Measurements from ENCODE around the gene SIGLEC15. TPM values are rescaled to one million over a fixed set of nuclear protein-coding genes. Genes with fewer than 3 reads are reported as not detected.
"Not testable (repeated sequence)": the region's sequence is repeated elsewhere in the genome, so short reads cannot be mapped to it uniquely, and the experiment has no call there.

The SIGLEC15 gene
- total RNA-seq, 8 experiments from 2014 or later: 0.15 to 0.57 (median 0.23) TPM

DNA sequence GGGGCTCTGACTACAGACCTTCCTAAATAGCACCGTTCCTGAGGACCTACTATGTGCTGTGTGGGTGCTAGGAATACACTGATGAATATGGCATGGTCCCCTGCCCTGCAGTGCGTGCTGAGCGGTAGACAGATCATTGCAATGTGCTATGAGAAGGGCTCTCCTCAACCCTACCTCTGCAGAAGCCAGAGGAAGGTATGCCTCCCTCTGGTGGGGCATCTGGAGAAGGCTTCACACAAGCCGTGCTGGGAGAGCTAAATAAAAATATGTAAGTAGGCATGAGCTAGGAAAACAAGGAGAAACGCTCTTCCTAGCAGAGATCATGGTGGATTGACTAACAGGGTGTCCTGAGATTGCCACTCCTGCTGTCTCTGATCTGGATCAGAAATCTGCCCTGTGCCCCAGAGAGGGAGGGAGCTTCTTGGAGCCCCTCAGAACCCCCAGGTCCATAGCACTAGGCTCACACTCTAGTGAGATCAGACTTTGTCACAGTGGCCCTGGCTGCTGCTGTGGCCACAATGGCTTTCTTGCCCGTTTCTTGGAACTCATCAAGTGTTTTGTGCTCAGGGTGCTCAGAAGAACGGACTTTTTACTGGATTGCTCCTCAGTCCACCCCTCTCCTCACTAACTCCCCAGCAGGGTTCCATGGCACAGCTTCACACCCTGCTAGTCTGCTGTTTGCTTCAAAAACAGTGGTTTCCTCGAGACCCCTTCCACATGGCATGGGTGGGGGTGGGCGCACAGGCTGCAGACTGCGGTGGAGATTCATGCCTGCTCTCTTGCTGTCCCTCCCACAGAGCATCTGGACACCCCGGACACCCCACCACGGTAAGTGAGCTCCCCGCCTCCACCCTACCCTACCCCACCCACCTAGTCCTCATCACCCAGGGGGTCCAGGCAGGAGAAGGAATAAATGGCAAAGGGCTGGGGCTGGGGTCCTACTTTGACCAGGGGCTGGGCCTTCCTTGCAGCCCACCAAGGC lies 14.2 kb downstream of the SIGLEC15 start:
- in situ Hi-C loops (cut with MboI; ENCODE audit: low pct_unique_long_range_greater_than_20kb in 2 of 9, low sequenced_read_pairs in 9 of 9, unreplicated experiment in 9 of 9): no loop called here
- Histone ChIP-seq H3K4me1 (replicated peaks in 1 of 2) (peaks cover 0 to 5% of the 10 kb centered on the region in 2 donors), H3K27ac (no peak overlapping the region), H3K4me3 (no peak overlapping the region)
- 17 to 70% (median 39%) methylated on average over 2 to 9 of the region's 13 CpGs; no CpG with 5 or more reads in 4 of the 10 experiments for WGBS, 10 experiments
- peak in 5 of 8 experiments; percentile 11 to 82 (median 52) for ATAC-seq (replicated peaks in 6 of 8)

DNA sequence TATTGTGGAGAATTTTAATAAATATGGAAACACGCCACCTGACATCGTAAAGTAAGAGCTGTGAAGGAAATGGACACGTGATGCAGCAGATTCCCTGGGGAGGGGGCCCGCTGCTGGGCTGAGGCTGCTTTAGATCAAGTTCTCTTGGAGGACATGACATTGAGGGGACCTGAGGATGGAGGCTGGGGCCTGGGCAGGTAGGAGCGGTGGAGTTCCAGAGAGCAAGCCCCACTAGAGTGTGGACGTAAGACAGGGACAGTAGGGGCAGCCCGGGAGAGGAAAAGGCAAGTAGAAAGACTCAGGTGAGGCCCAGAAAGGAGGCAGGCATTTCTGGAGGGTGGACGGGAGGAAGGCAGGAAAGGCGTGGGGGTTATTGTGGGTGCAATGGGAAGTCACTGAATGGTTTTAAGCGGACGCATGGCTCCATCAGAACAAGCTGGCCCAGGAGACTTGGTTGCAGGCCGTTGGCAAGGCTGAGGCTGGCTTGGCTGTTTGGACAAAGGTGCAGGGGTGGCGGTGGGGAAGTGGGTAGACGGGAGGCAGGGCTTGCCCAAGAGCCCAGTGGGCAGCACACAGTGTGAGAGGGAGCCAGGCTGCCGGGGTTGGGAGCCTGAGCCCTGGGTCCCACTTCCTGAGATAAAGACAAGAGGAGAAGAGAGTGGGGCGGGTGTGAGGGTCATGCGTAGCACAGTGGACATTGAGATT lies 15.7 kb downstream of the SIGLEC15 start:
- Histone ChIP-seq H3K4me3 (no peak overlapping the region), H3K4me1 (replicated peaks in 1 of 2) (peaks cover 0 to 5% of the 10 kb centered on the region in 2 donors), H3K27ac (no peak overlapping the region)
- 40 to 100% (median 77%) methylated on average over 1 to 17 of the region's 17 CpGs; no CpG with 5 or more reads in 1 of the 10 experiments for WGBS, 10 experiments
- in situ Hi-C loops (cut with MboI; ENCODE audit: low pct_unique_long_range_greater_than_20kb in 2 of 9, low sequenced_read_pairs in 9 of 9, unreplicated experiment in 9 of 9): no loop called here
- no peak for ATAC-seq (replicated peaks in 6 of 8)

DNA sequence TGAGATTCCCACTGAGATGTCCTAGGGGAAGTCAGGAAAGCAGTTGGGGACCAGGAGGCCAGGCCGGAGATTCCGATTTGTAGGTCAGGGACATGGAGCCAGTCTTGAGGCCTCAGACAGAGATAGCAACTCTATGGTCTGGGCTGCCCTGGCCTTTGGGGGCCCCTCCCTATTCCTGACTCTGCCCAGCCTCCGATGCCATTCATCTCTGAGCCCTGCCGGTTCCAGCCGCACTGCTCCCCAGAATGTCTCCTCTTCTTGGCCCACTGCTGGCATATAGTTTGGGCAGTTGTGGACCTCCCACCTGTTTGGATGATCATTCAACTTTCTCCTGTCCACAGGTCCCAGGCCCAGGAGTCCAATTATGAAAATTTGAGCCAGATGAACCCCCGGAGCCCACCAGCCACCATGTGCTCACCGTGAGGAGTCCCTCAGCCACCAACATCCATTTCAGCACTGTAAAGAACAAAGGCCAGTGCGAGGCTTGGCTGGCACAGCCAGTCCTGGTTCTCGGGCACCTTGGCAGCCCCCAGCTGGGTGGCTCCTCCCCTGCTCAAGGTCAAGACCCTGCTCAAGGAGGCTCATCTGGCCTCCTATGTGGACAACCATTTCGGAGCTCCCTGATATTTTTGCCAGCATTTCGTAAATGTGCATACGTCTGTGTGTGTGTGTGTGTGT lies 16.4 kb downstream of the SIGLEC15 start:
- H3K4me1 ChIP-seq (replicated peaks in 1 of 2): peaks cover 0 to 5% of the 10 kb centered on the region in 2 donors
- WGBS, 10 experiments: 50 to 100% (median 91%) methylated on average over 2 to 7 of the region's 12 CpGs; no CpG with 5 or more reads in 1 of the 10 experiments
- in situ Hi-C loops (cut with MboI; ENCODE audit: low pct_unique_long_range_greater_than_20kb in 2 of 9, low sequenced_read_pairs in 9 of 9, unreplicated experiment in 9 of 9): no loop called here
- H3K4me3 ChIP-seq: no peak overlapping the region
- no peak overlapping the region for H3K27ac ChIP-seq
- ATAC-seq (replicated peaks in 6 of 8): no peak

DNA sequence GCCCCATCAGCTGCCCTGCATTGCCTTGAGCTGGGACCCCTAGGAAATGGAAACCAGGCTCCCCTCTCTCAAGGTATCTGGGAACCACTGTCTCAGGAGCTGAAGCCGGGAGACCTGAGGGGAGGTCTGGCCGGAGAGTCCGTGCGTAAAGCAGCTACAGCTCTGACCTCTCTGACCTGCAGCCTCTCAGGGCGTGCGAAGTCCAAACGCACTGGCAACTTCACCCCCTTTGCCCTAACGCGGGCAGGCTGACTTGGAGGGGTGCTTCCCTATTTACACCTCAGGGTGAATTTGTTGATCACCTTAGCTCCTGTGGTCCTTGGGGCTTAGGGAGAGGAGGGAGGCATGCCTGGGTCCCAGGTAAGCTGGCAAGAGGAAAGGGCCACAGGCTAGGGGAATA lies 17.5 kb downstream of the SIGLEC15 start:
- Histone ChIP-seq H3K4me3 (no peak overlapping the region), H3K27ac (no peak overlapping the region), H3K4me1 (replicated peaks in 1 of 2) (peaks cover 0 to 5% of the 10 kb centered on the region in 2 donors)
- ATAC-seq (replicated peaks in 6 of 8): no peak
- in situ Hi-C loops (cut with MboI; ENCODE audit: low pct_unique_long_range_greater_than_20kb in 2 of 9, low sequenced_read_pairs in 9 of 9, unreplicated experiment in 9 of 9): no loop called here
- WGBS, 10 experiments: 80 to 100% (median 93%) methylated on average over 2 to 3 of the region's 9 CpGs; no CpG with 5 or more reads in 6 of the 10 experiments

DNA sequence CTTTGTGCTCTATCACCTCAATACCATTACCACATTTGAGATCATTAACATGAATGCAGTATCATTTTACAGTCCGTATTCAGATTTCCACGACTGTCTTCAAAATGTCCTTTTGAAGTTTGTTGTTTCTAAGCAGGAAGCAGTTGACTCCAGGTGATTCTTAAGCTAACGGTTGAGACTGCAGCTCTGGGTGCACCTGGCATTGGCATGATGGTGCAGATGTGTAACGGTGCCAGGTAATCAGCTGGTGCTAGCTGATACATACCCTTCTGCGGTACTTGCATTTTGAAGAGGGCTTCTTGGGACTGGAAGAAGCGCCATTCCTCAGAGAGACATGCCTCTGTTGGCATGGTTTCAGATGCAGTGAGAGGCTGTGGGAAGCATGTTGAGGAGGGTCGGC lies 19.5 kb downstream of the SIGLEC15 start:
- in situ Hi-C loops (cut with MboI; ENCODE audit: low pct_unique_long_range_greater_than_20kb in 2 of 9, low sequenced_read_pairs in 9 of 9, unreplicated experiment in 9 of 9): no loop called here

DNA sequence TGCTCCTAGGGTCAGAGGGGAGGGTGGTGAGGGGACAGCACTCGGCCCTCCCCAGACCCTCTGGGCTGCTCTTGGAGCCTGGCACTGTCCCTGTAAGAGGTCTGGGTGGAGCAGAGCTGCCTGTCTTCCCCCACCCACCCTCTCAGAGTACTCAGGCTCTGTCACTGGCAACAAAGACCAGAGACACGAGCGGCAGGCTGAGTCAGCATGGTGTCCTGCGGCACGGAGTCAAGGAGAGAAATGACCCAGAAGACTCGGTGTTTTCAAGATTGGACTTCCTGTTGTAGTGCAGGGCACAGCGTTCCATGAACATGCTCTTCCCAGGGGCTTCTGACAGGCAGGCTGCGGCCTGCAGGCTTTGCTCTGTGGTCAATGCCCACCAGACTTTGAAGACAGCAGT lies 19.9 kb downstream of the SIGLEC15 start:
- no peak overlapping the region for H3K4me3 ChIP-seq
- ATAC-seq (replicated peaks in 6 of 8): peak in 3 of 8 experiments; percentile 16 to 34 (median 32)
- in situ Hi-C loops (cut with MboI; ENCODE audit: low pct_unique_long_range_greater_than_20kb in 2 of 9, low sequenced_read_pairs in 9 of 9, unreplicated experiment in 9 of 9): no loop called here
- WGBS, 10 experiments: 72 to 100% (median 80%) methylated on average over 1 to 4 of the region's 8 CpGs; no CpG with 5 or more reads in 6 of the 10 experiments
- H3K4me1 ChIP-seq (replicated peaks in 1 of 2): no peaks in the 10 kb centered on the region
- no peak overlapping the region for H3K27ac ChIP-seq

More for the DNA sequence above, 19.5 kb downstream of the SIGLEC15 start:
- H3K4me3 ChIP-seq: no peak overlapping the region
- H3K27ac ChIP-seq: no peak overlapping the region
- H3K4me1 ChIP-seq (replicated peaks in 1 of 2): no peaks in the 10 kb centered on the region
- 16 to 100% (median 91%) methylated on average over 1 to 7 of the region's 7 CpGs; no CpG with 5 or more reads in 2 of the 10 experiments for WGBS, 10 experiments
- ATAC-seq (replicated peaks in 6 of 8): no peak

DNA sequence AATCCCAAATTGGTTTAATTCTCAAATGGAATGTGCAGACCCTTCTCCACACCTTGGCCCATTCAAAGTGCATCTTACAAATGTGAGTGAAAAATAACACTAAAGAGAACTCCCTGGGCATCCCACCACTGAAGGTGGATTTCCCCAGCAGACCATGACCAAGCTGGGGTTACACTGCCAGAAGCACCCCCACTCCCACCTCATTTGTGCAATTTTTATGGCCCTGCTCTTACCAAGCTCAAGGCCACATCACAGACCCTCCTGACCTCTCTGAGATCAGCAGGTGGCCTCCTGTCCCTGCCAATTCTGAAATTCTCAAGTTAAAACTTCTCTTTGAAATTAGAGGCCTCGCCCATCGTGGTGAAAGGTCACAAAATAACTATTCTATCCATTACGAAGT lies 21.6 kb downstream of the SIGLEC15 start:
- Histone ChIP-seq H3K4me1 (replicated peaks in 1 of 2) (no peaks in the 10 kb centered on the region), H3K4me3 (no peak overlapping the region), H3K27ac (no peak overlapping the region)
- no peak for ATAC-seq (replicated peaks in 6 of 8)
- 17 to 100% (median 78%) methylated on average over 1 to 3 of the region's 3 CpGs; no CpG with 5 or more reads in 2 of the 10 experiments for WGBS, 10 experiments
- in situ Hi-C loops (cut with MboI; ENCODE audit: low pct_unique_long_range_greater_than_20kb in 2 of 9, low sequenced_read_pairs in 9 of 9, unreplicated experiment in 9 of 9): no loop called here

DNA sequence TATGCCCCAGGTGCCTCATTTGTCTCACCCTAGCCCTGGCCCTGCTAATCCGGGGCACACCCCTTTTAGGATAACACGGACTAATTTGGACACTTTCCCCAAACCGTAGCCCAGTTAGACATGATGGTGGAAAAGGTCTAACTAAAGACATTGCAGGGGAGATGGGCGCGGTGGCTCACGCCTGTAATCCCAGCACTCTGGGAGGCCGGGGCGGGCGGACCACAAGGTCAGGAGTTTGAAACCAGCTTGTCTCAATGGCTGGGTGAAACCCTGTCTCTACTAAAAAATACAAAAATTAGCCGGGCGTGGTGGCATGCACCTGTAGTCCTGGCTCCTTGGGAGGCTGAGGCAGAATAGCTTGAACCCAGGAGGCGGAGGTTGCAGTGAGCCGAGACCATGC lies 23.2 kb downstream of the SIGLEC15 start:
- in situ Hi-C loops (cut with MboI; ENCODE audit: low pct_unique_long_range_greater_than_20kb in 2 of 9, low sequenced_read_pairs in 9 of 9, unreplicated experiment in 9 of 9); H3K4me1 ChIP-seq (replicated peaks in 1 of 2); H3K4me3 ChIP-seq; H3K27ac ChIP-seq; ATAC-seq (replicated peaks in 6 of 8): not testable (repeated sequence)
- WGBS, 10 experiments: 80 to 100% (median 95%) methylated on average over 1 to 8 of the region's 13 CpGs; no CpG with 5 or more reads in 2 of the 10 experiments

DNA sequence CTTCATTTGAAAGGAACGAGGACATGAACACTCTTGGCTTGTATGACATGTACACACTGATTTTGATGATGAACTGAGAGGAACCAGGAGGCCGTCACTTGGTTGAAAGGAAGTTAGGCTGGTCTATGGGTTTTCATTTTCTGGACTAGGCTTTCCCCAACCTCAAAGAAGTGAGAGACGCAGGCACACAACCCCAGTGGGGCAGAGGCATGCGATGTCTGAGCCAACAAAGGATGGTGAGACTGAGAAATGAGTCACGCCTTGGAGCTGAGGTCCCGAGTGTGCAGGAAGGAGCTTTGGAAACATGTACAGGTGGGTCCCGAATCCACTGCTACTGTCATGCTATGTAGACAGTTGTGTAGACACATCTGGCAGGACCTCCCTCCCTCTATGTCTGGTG lies 24.1 kb downstream of the SIGLEC15 start:
- H3K27ac ChIP-seq: no peak overlapping the region
- no peak overlapping the region for H3K4me3 ChIP-seq
- 83 to 100% (median 92%) methylated on average over 1 to 7 of the region's 7 CpGs; no CpG with 5 or more reads in 3 of the 10 experiments for WGBS, 10 experiments
- ATAC-seq (replicated peaks in 6 of 8): no peak
- in situ Hi-C loops (cut with MboI; ENCODE audit: low pct_unique_long_range_greater_than_20kb in 2 of 9, low sequenced_read_pairs in 9 of 9, unreplicated experiment in 9 of 9): no loop called here
- H3K4me1 ChIP-seq (replicated peaks in 1 of 2): no peaks in the 10 kb centered on the region

DNA sequence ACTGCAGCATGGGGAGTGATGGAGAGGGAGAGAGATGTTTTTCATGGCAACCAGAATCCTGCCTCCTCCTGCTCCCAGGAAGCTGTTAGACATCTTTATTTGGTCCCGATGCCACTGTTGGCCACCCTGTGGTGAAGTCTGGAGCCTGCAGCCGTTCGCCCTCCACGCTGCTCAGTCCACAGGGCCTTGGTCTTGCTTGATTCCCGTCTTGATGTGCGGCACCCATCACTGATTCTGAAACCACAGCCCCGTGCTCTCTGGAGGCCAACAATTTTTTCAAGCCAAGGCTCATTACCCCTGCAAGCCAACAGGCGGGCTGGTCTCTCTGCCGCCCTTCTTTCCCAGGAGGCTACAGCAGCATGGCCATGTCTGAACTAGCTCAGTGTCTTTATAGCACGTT lies 24.5 kb downstream of the SIGLEC15 start:
- 67 to 100% (median 92%) methylated on average over 1 to 8 of the region's 10 CpGs; no CpG with 5 or more reads in 2 of the 10 experiments for WGBS, 10 experiments
- Histone ChIP-seq H3K27ac (no peak overlapping the region), H3K4me1 (replicated peaks in 1 of 2) (no peaks in the 10 kb centered on the region), H3K4me3 (no peak overlapping the region)
- ATAC-seq (replicated peaks in 6 of 8): peak in 7 of 8 experiments; percentile 35 to 70 (median 49)
- in situ Hi-C loops (cut with MboI; ENCODE audit: low pct_unique_long_range_greater_than_20kb in 2 of 9, low sequenced_read_pairs in 9 of 9, unreplicated experiment in 9 of 9): loop anchor here in 1 of 9 experiments (25.0 kb wide), 1 partner anchor 138 kb away; the partner anchor contains the start of gene SLC14A1

DNA sequence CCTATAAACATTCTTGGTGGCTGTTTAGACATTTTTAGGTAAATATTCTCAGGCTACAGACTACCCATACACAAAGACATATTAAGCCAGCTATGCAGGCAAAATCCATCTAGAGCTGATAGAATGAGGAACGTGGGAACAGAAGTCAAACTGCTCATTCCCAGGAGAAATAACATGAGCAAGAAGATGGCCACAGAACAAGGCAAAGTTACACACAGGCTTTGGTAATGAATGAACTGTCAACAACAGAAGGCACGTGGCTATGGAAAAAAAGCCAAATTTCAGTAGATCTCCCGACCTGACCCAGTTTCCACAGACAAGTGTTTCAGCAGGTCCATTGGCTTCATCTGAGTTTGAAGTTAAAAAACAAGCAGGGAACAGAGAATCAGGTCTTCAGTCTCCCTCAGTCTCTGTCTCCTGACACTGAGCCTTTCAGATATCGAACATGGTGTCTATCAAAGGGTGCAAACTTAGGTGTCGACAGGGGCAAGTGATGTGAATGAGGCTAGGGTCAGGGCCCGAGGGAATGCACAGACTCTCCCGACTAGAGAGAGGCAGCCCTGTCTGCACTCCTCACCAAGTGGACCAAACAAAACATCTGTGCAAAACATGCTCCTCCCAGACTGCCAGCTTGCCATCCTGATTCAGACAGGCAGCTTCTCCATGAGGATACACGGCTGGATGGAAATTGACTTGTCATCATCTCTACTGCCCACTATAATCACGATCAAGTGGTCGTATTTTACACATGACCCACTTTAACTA lies 25.9 kb downstream of the SIGLEC15 start:
- 8 to 90% (median 81%) methylated on average over 2 to 7 of the region's 10 CpGs; no CpG with 5 or more reads in 1 of the 10 experiments for WGBS, 10 experiments
- no peak overlapping the region for H3K27ac ChIP-seq
- H3K4me1 ChIP-seq (replicated peaks in 1 of 2): no peaks in the 10 kb centered on the region
- H3K4me3 ChIP-seq: no peak overlapping the region
- ATAC-seq (replicated peaks in 6 of 8): no peak
- in situ Hi-C loops (cut with MboI; ENCODE audit: low pct_unique_long_range_greater_than_20kb in 2 of 9, low sequenced_read_pairs in 9 of 9, unreplicated experiment in 9 of 9): loop anchor here in 1 of 9 experiments (25.0 kb wide), 1 partner anchor 139 kb away; the partner anchor contains the start of gene SLC14A1

DNA sequence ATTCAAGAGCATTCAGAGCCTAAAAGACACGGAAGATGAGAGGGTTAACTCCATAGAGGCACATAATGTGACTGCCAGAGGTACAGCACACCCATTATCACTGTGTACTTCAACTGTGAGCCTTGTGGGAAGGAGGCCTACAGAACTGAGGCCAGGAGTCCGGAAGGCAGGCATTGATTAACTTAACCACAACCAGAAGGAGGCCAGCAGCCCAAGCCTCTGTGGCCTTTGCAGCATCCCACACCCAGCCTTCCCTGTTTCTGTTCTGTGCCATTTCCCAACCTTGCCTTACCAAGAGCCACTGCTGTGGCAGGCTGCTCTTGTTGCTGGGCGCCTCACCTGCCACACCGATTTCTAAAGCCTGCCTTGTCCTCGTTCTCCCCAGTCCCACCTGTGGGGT lies 27.2 kb downstream of the SIGLEC15 start:
- Histone ChIP-seq H3K4me1 (replicated peaks in 1 of 2) (no peaks in the 10 kb centered on the region), H3K27ac (no peak overlapping the region), H3K4me3 (no peak overlapping the region)
- WGBS, 10 experiments: 20 to 100% (median 85%) methylated on average over 1 to 4 of the region's 5 CpGs; no CpG with 5 or more reads in 2 of the 10 experiments
- in situ Hi-C loops (cut with MboI; ENCODE audit: low pct_unique_long_range_greater_than_20kb in 2 of 9, low sequenced_read_pairs in 9 of 9, unreplicated experiment in 9 of 9): loop anchor here in 1 of 9 experiments (25.0 kb wide), 1 partner anchor 140 kb away; the partner anchor contains the start of gene SLC14A1
- ATAC-seq (replicated peaks in 6 of 8): no peak

All from motor neuron (in vitro differentiated cells).